CD4-positive, alpha-beta T cell treated with Interleukin-21 for 1 hour (primary cell): ENCODE measurements around the gene BRCA1.
"Not testable (repeated sequence)": the region's sequence is repeated elsewhere in the genome, so short reads cannot be mapped to it uniquely, and the experiment has no call there.

Source experiments
- DNase-seq: peaks from one replicate; pipeline ENCODE4 v3.0.0-alpha.2; 2020

Gene BRCA1

GRCh38 chr17:43125133-43125966, at the start of gene BRCA1:
BRCA1 (minus strand) TSS chr17:43125364; CDS start chr17:43124096, 1,268 bp downstream.
- DNase-seq: peak; percentile 98

DNA sequence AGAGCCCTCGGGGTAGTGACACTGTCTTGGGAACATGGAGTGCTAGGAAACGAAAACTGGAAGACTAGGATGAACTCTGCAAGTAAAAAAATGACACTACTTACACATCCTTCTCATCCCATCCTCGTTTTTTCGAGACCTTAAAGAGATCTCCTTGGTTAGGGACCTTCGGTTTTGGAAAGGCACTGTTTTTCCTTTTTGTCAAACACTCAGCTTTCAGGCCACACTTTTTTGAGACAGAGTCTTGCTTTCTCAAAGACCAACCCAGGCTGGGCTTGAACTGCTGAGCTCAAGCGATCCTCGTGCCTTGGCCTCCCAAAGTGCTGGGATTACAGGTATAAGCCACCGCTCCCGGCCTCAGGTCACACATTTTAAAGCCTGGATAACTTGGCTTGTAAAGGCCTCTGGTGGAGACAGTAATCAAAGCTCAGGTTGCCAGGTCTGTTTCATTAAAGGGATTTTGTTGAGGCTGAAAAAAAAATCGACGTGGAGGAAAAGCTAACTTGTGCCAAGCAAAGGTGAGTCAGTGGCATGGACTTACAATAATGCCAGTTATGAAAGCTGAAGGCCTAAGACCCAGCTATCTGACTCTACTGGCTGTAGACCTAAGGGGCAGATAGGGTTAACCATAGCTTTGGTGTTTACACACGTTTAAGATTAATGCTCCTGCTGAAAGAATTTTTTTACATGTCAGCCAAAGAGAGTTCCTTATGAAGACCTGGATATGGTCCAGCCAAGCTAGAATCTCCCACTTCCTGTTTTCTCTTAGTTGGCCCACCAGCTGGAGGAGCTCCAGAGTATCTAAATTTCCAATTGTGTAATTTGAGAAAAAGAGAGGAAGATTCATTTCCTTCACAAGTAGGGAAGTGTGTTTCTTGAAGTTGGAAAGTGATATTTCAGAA, 46.7 kb upstream of the BRCA1 start:
- peak; percentile 17 for DNase-seq

GRCh38 chr17:43170766-43171585, 45.8 kb upstream of the BRCA1 start, which contains the start of gene NBR1:
NBR1 (plus strand) TSS chr17:43171214; CDS start chr17:43175800, 4,586 bp downstream.
- DNase-seq: peak; percentile 99

DNA sequence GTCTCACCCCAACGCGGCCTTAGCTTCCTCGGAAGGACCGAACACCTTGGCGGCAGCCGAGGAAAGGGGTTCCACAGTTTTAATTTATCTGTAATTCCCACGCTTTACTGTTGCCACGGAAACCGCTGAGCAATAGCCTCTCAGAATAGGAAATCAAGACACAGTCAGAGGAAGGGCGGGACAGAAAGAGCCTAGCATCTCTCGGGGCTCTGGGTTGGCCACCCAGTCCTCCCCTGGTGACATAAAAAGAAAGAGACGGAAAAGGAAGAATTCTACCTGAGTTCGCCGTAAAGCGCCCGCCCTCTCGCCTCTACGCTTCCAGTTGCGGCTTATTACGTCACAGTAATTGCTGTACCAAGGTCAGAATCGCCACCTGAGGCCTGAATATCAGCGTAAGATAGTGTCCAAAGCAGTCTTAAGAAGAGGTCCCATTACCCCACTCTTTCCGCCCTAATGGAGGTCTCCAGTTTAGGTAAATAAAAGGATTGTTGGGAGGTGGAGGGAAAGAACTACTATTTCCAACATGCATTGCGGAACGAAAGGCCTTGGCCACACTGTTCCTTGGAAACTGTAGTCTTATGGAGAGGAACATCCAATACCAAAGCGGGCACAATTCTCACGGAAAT, 45.1 kb upstream of the BRCA1 start:
- DNase-seq: peak; percentile 96

GRCh38 chr17:43169561-43170139, 44.5 kb upstream of the BRCA1 start:
- no peak for DNase-seq

GRCh38 chr17:43165971-43166370, 40.8 kb upstream of the BRCA1 start:
- not testable (repeated sequence) for DNase-seq

DNA sequence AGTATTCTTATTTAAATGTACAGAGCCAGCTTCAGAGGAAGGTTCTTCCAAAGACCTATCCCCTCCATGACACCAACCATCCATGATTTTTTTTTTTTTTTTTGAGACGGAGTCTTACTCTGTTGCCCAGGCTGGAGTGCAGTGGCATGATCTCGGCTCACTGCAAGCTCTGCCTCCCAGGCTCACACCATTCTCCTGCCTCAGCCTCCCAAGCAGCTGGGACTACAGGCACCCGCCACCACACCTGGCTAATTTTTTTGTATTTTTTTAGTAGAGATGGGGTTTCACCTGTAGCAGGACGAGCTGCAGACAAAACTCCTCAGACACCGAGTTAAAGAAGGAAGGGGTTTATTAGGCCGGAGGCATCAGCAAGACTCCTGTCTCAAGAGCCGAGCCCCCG, 34.8 kb upstream of the BRCA1 start:
- DNase-seq: not testable (repeated sequence)

DNA sequence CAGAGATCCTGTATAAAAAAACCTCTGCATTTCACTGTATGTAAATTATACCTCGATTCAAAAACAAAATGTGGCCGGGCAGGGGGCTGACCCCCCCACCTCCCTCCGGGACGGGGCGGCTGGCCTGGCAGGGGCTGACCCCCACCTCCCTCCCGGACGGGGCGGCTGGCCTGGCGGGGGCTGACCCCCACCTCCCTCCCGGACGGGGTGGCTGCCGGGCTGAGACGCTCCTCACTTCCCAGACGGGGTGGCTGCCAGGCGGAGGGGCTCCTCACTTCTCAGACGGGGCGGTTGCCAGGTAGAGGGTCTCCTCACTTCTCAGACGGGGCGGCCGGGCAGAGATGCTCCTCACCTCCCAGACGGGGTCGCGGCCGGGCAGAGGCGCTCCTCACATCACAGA, 34.1 kb upstream of the BRCA1 start:
- not testable (repeated sequence) for DNase-seq

GRCh38 chr17:43155666-43156065, 30.5 kb upstream of the BRCA1 start:
- no peak for DNase-seq

GRCh38 chr17:43153197-43153835, 28.2 kb upstream of the BRCA1 start:
- DNase-seq: not testable (repeated sequence)

- no peak for DNase-seq
Observed at GRCh38 chr17:43151880-43152456, 26.8 kb upstream of the BRCA1 start.

- no peak for DNase-seq
Observed at GRCh38 chr17:43146649-43147048, 21.5 kb upstream of the BRCA1 start.

DNA sequence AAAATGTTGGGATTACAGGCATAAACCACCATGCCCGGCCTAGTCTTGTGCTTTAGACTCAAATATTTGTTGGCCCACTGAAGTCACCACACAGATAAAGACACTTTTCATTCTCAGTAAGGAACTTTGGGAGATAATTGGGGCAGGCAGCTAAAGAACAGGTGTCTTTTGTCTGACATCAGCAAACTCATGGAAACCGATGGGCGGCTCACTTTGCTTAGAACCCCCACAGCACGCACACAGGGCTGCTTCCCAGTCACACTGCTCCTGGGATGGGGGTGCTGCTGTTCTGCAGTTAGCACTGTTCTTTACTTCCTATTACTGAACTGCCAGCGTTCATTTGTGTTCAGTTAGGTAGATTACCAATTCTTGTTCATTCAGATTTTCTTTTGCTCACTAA, 18.0 kb upstream of the BRCA1 start:
- no peak for DNase-seq

GRCh38 chr17:43142153-43142552, 17.0 kb upstream of the BRCA1 start:
- no peak for DNase-seq

DNA sequence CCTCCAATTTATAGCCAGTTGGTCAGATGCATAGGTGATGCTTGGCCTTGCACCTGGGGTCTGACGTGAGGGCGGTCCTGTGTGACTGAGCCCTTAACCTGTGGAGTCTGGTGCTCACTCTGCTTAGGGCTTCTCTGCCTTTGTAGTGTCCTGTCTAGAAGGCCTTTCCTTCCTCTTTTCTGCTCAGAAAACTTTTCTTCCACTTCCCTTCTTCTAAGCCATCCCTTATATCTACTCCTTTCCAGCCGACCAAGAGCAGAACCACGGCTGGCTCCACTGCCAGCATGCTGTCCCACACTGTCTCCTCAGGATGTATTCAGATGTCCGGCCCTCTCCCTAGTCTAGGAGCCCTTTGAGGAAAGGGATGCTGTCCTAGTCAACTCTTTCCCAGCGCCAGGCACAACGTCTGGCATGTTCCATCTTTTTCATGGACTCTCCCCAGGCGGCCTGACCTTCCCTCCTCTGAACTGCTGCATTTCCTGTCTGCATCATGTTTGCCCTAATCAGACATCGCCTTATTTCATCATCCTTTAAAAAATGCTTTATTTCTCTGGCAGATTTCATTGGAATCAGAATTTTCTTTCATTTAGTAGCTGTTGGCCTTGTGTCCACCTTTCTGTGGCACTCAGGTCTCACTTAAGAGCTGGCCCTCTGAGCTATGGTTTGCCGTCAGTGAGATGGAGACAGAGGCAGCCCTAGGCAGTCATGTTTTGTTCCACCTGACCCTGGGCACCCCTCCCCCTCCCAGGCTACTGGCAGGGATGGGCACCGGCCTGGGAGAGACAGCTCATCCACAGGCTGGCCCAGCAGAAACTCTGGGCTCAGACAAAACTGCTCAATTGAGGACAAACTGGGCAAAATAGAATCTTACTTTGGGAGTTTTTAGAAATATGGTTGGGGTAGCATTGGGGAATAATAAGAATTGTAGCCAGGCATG, 15.5 kb upstream of the BRCA1 start:
- DNase-seq: no peak

GRCh38 chr17:43138531-43138930, 13.4 kb upstream of the BRCA1 start:
- not testable (repeated sequence) for DNase-seq

GRCh38 chr17:43136574-43136973, 11.4 kb upstream of the BRCA1 start:
- not testable (repeated sequence) for DNase-seq

- no peak for DNase-seq
Observed at GRCh38 chr17:43135454-43135819, 10.3 kb upstream of the BRCA1 start.

- no peak for DNase-seq
Observed at GRCh38 chr17:43134774-43135453, 9.8 kb upstream of the BRCA1 start.
